NB4 (cell line): ENCODE data around the gene CDK8.

ENCODE experiments used
- MYC ChIP-seq: IDR thresholded peaks from 2 replicates; pipeline ENCODE4 v1.6.1; 2011; ENCODE audit warnings: low read depth, low read length
- POLR2A ChIP-seq: IDR thresholded peaks from 2 replicates; pipeline ENCODE4 v1.6.1; 2011; ENCODE audit warnings: mild to moderate bottlenecking; ENCODE audit not compliant: insufficient read length; ENCODE audit errors: extremely low read depth
- TF ChIP-seq, protein P1 (sequence below): IDR thresholded peaks from one replicate; pipeline ENCODE4 v1.5.1; 2012; ENCODE audit warnings: low read depth, low read length

- TF ChIP-seq, protein P1, sequence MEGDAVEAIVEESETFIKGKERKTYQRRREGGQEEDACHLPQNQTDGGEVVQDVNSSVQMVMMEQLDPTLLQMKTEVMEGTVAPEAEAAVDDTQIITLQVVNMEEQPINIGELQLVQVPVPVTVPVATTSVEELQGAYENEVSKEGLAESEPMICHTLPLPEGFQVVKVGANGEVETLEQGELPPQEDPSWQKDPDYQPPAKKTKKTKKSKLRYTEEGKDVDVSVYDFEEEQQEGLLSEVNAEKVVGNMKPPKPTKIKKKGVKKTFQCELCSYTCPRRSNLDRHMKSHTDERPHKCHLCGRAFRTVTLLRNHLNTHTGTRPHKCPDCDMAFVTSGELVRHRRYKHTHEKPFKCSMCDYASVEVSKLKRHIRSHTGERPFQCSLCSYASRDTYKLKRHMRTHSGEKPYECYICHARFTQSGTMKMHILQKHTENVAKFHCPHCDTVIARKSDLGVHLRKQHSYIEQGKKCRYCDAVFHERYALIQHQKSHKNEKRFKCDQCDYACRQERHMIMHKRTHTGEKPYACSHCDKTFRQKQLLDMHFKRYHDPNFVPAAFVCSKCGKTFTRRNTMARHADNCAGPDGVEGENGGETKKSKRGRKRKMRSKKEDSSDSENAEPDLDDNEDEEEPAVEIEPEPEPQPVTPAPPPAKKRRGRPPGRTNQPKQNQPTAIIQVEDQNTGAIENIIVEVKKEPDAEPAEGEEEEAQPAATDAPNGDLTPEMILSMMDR, result no peak
- TF ChIP-seq POLR2A, result no peak
- TF ChIP-seq MYC, result no peak
Measured at GRCh38 chr13:26401069-26401468, 147.1 kb downstream of the CDK8 start.
